ENCODE measurements around the gene CFAP20DC. TPM values are rescaled to one million over a fixed set of nuclear protein-coding genes. Genes with fewer than 3 reads are reported as not detected.

CFAP20DC gene
- total RNA-seq, 1 experiment from 2014 or later = 4.5 TPM

DNA sequence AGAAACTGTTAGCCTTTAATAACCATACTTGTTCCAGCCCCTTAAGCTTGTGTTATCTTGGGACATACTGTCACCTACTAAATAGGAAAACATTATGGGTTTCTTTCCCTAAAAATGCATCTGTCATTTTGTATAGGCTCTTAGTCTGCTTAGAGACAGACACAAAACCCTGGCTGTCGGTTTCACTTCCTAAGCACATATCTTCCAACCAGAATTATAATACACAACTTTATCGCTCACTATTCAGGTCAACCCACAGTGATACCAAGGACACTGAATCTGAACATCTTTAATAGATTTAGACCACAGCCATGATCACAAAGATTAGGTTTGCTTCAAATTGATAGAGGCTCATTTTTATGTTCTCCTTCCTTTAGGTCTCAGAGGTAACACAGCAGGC, 111.8 kb downstream of the CFAP20DC start:
- 0 out of 2 replicates have a peak, but pooled peaks cover 2% of the 10 kb centered on the region for H3K27me3 Mint-ChIP-seq (ENCODE audit: low read depth)
- no peak overlapping the region for H2BK20ac ChIP-seq (ENCODE audit: low read depth, low read length, poor library complexity, severe bottlenecking)
- no peaks in the 10 kb centered on the region for H3K23me2 ChIP-seq (ENCODE audit: insufficient read length, low read depth, low read length, poor library complexity, severe bottlenecking)
- H3K36me3 Mint-ChIP-seq (ENCODE audit: insufficient read depth in 1 of 3, low read depth in 3 of 3) = peaks cover 0 to 9% (median 6%) of the 10 kb centered on the region in 3 experiments; a peak in 4 of 7 replicates
- no peak overlapping the region for H4K8ac ChIP-seq (replicated peaks; ENCODE audit: insufficient read length, low read depth, low read length)
- no peak overlapping the region for H2BK15ac ChIP-seq (ENCODE audit: low read depth, low read length)
- no peak overlapping the region for H3K4me3 Mint-ChIP-seq
- H3K9me3 ChIP-seq (ENCODE audit: control insufficient read depth, low read depth, low read length) = no peaks in the 10 kb centered on the region
- H3K56ac ChIP-seq (ENCODE audit: insufficient read length, low read depth, low read length) = no peak overlapping the region
- no peaks in the 10 kb centered on the region for H3K27me3 ChIP-seq (ENCODE audit: insufficient read depth, low read length)
- no peaks in the 10 kb centered on the region for H3K4me1 ChIP-seq (ENCODE audit: insufficient read depth, low read length)
- no peak overlapping the region for H3K4me2 ChIP-seq (ENCODE audit: insufficient read depth, insufficient read length, low read length)
- H3T11ph ChIP-seq (ENCODE audit: low read length) = no peak overlapping the region
- no peak overlapping the region for H4K91ac ChIP-seq (ENCODE audit: insufficient read length, low read depth, low read length)
- H3K18ac ChIP-seq (ENCODE audit: insufficient read length, low read depth, low read length) = no peak overlapping the region
- DNase-seq = no peak
- TF ChIP-seq, protein P1, sequence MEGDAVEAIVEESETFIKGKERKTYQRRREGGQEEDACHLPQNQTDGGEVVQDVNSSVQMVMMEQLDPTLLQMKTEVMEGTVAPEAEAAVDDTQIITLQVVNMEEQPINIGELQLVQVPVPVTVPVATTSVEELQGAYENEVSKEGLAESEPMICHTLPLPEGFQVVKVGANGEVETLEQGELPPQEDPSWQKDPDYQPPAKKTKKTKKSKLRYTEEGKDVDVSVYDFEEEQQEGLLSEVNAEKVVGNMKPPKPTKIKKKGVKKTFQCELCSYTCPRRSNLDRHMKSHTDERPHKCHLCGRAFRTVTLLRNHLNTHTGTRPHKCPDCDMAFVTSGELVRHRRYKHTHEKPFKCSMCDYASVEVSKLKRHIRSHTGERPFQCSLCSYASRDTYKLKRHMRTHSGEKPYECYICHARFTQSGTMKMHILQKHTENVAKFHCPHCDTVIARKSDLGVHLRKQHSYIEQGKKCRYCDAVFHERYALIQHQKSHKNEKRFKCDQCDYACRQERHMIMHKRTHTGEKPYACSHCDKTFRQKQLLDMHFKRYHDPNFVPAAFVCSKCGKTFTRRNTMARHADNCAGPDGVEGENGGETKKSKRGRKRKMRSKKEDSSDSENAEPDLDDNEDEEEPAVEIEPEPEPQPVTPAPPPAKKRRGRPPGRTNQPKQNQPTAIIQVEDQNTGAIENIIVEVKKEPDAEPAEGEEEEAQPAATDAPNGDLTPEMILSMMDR (conservative IDR thresholded peaks at IDR 0.05) = no peak
- H3K23ac ChIP-seq (ENCODE audit: insufficient read length, low read depth, low read length) = no peak overlapping the region
- no peaks in the 10 kb centered on the region for H4K20me1 ChIP-seq (ENCODE audit: control insufficient read depth, insufficient read depth, insufficient read length)
- H2AK5ac ChIP-seq (ENCODE audit: insufficient read length, low read length) = no peak overlapping the region
- H3K14ac ChIP-seq (ENCODE audit: insufficient read depth, low read length) = no peak overlapping the region
- H4K5ac ChIP-seq (ENCODE audit: insufficient read length, low read depth, low read length) = no peak overlapping the region
- H3K9me3 Mint-ChIP-seq = peaks cover 0 to 3% of the 10 kb centered on the region in 2 experiments; a peak in 1 of 5 replicates
- no peak overlapping the region for H3K9ac ChIP-seq (ENCODE audit: extremely low read depth, insufficient read length, low read length)
- no peak overlapping the region for H2BK5ac ChIP-seq (ENCODE audit: insufficient read length, low read length)
- H3K4ac ChIP-seq (ENCODE audit: low read depth, low read length) = no peak overlapping the region
- no peaks in the 10 kb centered on the region for H3K79me1 ChIP-seq (ENCODE audit: insufficient read depth, low read depth, low read length, poor library complexity, severe bottlenecking)
- H3K79me2 ChIP-seq (ENCODE audit: insufficient read depth, low read length) = no peaks in the 10 kb centered on the region
- no peaks in the 10 kb centered on the region for H3K4me1 Mint-ChIP-seq
- no peak overlapping the region for H3K27ac ChIP-seq (ENCODE audit: insufficient read length, low read depth, low read length)
- no peak overlapping the region for H2AFZ ChIP-seq (ENCODE audit: low read length)
- H3K27ac Mint-ChIP-seq = no peak overlapping the region
- H2BK12ac ChIP-seq (ENCODE audit: insufficient read length, low read depth, low read length) = no peak overlapping the region
- WGBS (ENCODE audit: extremely low coverage, insufficient read length, low lambda C conversion rate) = no CpG with 5 or more reads among the region's 2 CpGs
- H2BK120ac ChIP-seq (ENCODE audit: low read depth, low read length, poor library complexity, severe bottlenecking) = no peak overlapping the region
